ENCODE measurements around the gene KDM4C.

DNA sequence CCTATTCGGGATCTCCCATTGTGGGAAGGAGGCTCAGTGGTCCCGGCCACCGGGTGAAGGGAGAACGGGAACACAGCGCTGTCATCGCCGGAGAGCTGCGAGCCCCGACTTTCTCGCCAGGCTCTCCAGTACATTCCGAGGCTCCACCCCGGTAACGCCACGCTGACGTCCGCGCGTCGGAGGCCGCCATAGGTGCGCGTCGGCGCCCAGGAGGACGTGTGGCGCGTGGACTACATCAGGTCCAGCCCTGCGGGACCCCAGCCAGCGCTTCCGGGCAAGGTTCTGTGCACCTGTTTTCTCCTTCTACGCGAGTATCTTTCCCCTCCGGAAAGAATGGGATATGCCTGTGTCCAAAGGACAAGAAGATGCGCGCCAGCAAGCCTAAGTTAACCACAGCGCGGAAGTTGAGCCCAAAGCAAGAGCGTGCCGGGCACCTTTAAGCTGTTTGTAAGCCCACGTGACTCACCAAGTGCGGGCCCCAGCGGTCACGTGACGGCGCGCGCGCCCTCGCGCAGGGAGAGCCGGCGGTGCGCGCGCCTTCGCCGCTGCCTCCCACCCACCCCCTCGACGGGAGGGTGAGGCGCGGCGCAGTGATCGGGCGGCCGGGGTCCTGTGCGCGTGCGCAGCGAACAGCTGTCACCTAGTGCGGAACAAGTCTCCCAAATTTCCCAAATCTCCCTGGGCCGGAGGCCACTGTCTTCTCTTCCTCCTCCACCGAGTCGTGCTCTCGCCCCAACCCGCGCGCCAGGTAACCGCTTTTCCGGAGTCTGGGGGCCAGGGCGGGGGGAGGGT, at the start of gene KDM4C:
- TF ChIP-seq EZH2phosphoT487 (IDR thresholded peaks at IDR 0.05; ENCODE audit: insufficient read depth, low read depth) (no peak), EZH2 (IDR thresholded peaks at IDR 0.05; ENCODE audit: insufficient read depth, poor library complexity, severe bottlenecking) (no peak)
